Measurements from ENCODE around the gene ZCCHC7. TPM values are rescaled to one million over a fixed set of nuclear protein-coding genes. Genes with fewer than 3 reads are reported as not detected.

The ZCCHC7 gene
- total RNA-seq, 1 donor from 2014 or later = 21.7 TPM

DNA sequence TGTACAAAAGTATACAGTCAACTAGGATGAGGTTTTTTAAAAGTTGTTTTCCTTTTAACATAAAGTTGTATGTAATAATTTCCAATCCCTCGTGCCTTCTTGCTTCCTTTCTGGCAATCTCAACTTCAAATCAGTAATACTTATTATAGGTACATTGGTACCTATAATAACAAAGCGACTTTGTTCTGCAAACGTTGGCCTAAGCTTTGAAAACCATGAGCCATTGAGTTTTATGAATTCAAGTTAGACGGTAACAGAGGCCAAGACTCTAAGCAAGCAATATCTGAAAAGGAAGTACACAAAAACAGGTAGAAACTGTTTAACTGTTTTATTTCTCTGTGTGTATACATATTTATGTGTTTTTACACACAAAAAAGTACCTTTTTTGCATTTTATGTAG lies 166.9 kb downstream of the ZCCHC7 start:
- no peak overlapping the region for H3K4me3 Mint-ChIP-seq (ENCODE audit: unreplicated experiment)
- no peak overlapping the region for H2AFZ ChIP-seq (ENCODE audit: low read depth, low read length)
- H3K9me3 Mint-ChIP-seq (ENCODE audit: unreplicated experiment) = no peaks in the 10 kb centered on the region
- H3K27me3 Mint-ChIP-seq (ENCODE audit: low read depth, unreplicated experiment) = no peaks in the 10 kb centered on the region
- no peak for TF ChIP-seq EZH2 (IDR thresholded peaks at IDR 0.05; ENCODE audit: insufficient read depth, low read length)
- TF ChIP-seq, protein P1, sequence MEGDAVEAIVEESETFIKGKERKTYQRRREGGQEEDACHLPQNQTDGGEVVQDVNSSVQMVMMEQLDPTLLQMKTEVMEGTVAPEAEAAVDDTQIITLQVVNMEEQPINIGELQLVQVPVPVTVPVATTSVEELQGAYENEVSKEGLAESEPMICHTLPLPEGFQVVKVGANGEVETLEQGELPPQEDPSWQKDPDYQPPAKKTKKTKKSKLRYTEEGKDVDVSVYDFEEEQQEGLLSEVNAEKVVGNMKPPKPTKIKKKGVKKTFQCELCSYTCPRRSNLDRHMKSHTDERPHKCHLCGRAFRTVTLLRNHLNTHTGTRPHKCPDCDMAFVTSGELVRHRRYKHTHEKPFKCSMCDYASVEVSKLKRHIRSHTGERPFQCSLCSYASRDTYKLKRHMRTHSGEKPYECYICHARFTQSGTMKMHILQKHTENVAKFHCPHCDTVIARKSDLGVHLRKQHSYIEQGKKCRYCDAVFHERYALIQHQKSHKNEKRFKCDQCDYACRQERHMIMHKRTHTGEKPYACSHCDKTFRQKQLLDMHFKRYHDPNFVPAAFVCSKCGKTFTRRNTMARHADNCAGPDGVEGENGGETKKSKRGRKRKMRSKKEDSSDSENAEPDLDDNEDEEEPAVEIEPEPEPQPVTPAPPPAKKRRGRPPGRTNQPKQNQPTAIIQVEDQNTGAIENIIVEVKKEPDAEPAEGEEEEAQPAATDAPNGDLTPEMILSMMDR (IDR thresholded peaks at IDR 0.05; ENCODE audit: insufficient read depth, low read depth, low read length) = no peak
- H3K79me2 ChIP-seq (ENCODE audit: insufficient read depth, low read length) = peaks cover 4% of the 10 kb centered on the region
- FAIRE-seq (no peak), DNase-seq (ENCODE audit: low read depth) (no peak)
- peaks cover 16% of the 10 kb centered on the region for H3K4me1 ChIP-seq (ENCODE audit: insufficient read depth, low read length)
- no peaks in the 10 kb centered on the region for H3K36me3 ChIP-seq (ENCODE audit: insufficient read depth, low read length)
- H3K36me3 Mint-ChIP-seq (ENCODE audit: low read depth, unreplicated experiment) = no peaks in the 10 kb centered on the region
- no peaks in the 10 kb centered on the region for H4K20me1 ChIP-seq (ENCODE audit: insufficient read depth, low read length)
- H3K27ac ChIP-seq (ENCODE audit: low read depth, low read length) = no peak overlapping the region
- no peak overlapping the region for H3K27ac Mint-ChIP-seq (ENCODE audit: unreplicated experiment)
- no peaks in the 10 kb centered on the region for H3K9me3 ChIP-seq (ENCODE audit: insufficient read depth, low read depth, low read length)
- no peak overlapping the region for H3K9ac ChIP-seq (ENCODE audit: low read length)
- no peaks in the 10 kb centered on the region for H3K27me3 ChIP-seq (ENCODE audit: insufficient read depth, low read length)
- H3K4me1 Mint-ChIP-seq (ENCODE audit: low read depth, unreplicated experiment) = peaks cover 10% of the 10 kb centered on the region
- H3K4me2 ChIP-seq (ENCODE audit: low read length) = no peak overlapping the region
- no peak overlapping the region for H3K4me3 ChIP-seq (ENCODE audit: insufficient read depth, low read depth, low read length)

GRCh38 chr9:37289631-37290030 lies 169.3 kb downstream of the ZCCHC7 start:
- Histone ChIP-seq H4K20me1 (ENCODE audit: insufficient read depth, low read length) (no peaks in the 10 kb centered on the region), H3K27me3 (ENCODE audit: insufficient read depth, low read length) (no peaks in the 10 kb centered on the region), H3K36me3 (ENCODE audit: insufficient read depth, low read length) (no peaks in the 10 kb centered on the region), H3K4me2 (ENCODE audit: low read length) (no peak overlapping the region), H2AFZ (ENCODE audit: low read depth, low read length) (no peak overlapping the region), H3K9me3 (ENCODE audit: insufficient read depth, low read depth, low read length) (no peaks in the 10 kb centered on the region), H3K4me1 (ENCODE audit: insufficient read depth, low read length) (no peaks in the 10 kb centered on the region), H3K27ac (ENCODE audit: low read depth, low read length) (no peak overlapping the region), H3K4me3 (ENCODE audit: insufficient read depth, low read depth, low read length) (no peak overlapping the region), H3K9ac (ENCODE audit: low read length) (no peak overlapping the region), H3K79me2 (ENCODE audit: insufficient read depth, low read length) (peaks cover 7% of the 10 kb centered on the region)
- no peaks in the 10 kb centered on the region for H3K36me3 Mint-ChIP-seq (ENCODE audit: low read depth, unreplicated experiment)
- peaks cover 17% of the 10 kb centered on the region for H3K4me1 Mint-ChIP-seq (ENCODE audit: low read depth, unreplicated experiment)
- H3K27me3 Mint-ChIP-seq (ENCODE audit: low read depth, unreplicated experiment) = no peaks in the 10 kb centered on the region
- no peak for FAIRE-seq
- H3K27ac Mint-ChIP-seq (ENCODE audit: unreplicated experiment) = peak overlapping the region; percentile 99
- H3K4me3 Mint-ChIP-seq (ENCODE audit: unreplicated experiment) = no peak overlapping the region
- H3K9me3 Mint-ChIP-seq (ENCODE audit: unreplicated experiment) = no peaks in the 10 kb centered on the region
- no peak for TF ChIP-seq EZH2 (IDR thresholded peaks at IDR 0.05; ENCODE audit: insufficient read depth, low read length)
- no peak for DNase-seq (ENCODE audit: low read depth)

DNA sequence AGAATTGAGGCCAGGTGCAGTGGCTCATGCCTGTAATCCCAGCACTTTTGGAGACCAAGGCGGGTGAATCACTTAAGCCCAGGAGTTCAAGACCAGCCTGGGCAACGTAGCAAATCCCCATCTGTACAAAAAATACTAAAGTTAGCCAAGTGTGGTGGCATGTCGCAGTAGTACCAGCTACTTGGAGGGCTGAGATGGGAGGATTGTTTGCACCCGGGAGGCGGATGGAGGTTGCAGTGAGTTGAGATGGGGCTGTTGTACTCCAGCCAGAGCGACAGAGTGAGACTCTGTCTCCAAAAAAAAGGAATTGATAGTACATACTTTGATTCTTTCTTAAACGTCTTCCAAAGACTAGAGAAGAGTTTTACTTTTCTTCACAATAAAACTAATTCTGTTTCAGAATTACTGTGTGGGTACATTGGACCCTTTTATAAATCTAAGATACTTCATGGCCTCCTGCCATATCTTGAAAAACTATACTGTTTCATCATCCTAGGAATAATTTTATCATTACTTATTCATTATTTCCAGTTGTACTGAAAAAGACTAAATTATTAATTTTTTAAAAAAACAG lies 170.1 kb downstream of the ZCCHC7 start:
- Mint-ChIP-seq H3K4me3 (ENCODE audit: unreplicated experiment) (peak overlapping the region; percentile 50), H3K9me3 (ENCODE audit: unreplicated experiment) (no peaks in the 10 kb centered on the region), H3K36me3 (ENCODE audit: low read depth, unreplicated experiment) (no peaks in the 10 kb centered on the region), H3K27ac (ENCODE audit: unreplicated experiment) (peak overlapping the region; percentile 99), H3K4me1 (ENCODE audit: low read depth, unreplicated experiment) (peaks cover 18% of the 10 kb centered on the region), H3K27me3 (ENCODE audit: low read depth, unreplicated experiment) (no peaks in the 10 kb centered on the region)
- H3K27me3 ChIP-seq (ENCODE audit: insufficient read depth, low read length) = no peaks in the 10 kb centered on the region
- H3K36me3 ChIP-seq (ENCODE audit: insufficient read depth, low read length) = no peaks in the 10 kb centered on the region
- peak overlapping the region; percentile 88 for H3K27ac ChIP-seq (ENCODE audit: low read depth, low read length)
- no peak for DNase-seq (ENCODE audit: low read depth)
- no peak for FAIRE-seq
- H3K79me2 ChIP-seq (ENCODE audit: insufficient read depth, low read length) = peaks cover 7% of the 10 kb centered on the region
- peak overlapping the region; percentile 34 for H3K9ac ChIP-seq (ENCODE audit: low read length)
- TF ChIP-seq, protein P1 (IDR thresholded peaks at IDR 0.05; ENCODE audit: insufficient read depth, low read depth, low read length) = no peak
- TF ChIP-seq EZH2 (IDR thresholded peaks at IDR 0.05; ENCODE audit: insufficient read depth, low read length) = no peak
- H3K9me3 ChIP-seq (ENCODE audit: insufficient read depth, low read depth, low read length) = no peaks in the 10 kb centered on the region
- H4K20me1 ChIP-seq (ENCODE audit: insufficient read depth, low read length) = no peaks in the 10 kb centered on the region
- H2AFZ ChIP-seq (ENCODE audit: low read depth, low read length) = no peak overlapping the region
- peak overlapping the region; percentile 42 for H3K4me3 ChIP-seq (ENCODE audit: insufficient read depth, low read depth, low read length)
- H3K4me1 ChIP-seq (ENCODE audit: insufficient read depth, low read length) = no peaks in the 10 kb centered on the region
- peak overlapping the region; percentile 82 for H3K4me2 ChIP-seq (ENCODE audit: low read length)

Measured in astrocyte (in vitro differentiated cells and primary cell).